Measurements from ENCODE around the gene RCN1. TPM values are rescaled to one million over a fixed set of nuclear protein-coding genes. Genes with fewer than 3 reads are reported as not detected.

The RCN1 gene
- total and polyA plus RNA-seq, 2 donors from 2014 or later: 82.0 to 85.0 TPM

- DNase-seq (no peak), FAIRE-seq (no peak)
- intact Hi-C loops (cut with DNase I): no loop called here
- H3K9ac ChIP-seq (ENCODE audit: low read length in 3 of 3): no peak overlapping the region
- H3K27me3 ChIP-seq (ENCODE audit: control insufficient read depth, insufficient read depth, low read length): no peaks in the 10 kb centered on the region
- H3K4me3 ChIP-seq (ENCODE audit: low read length in 3 of 3): no peak overlapping the region
- H3K27ac ChIP-seq (ENCODE audit: low read depth in 2 of 2, low read length in 2 of 2): no peak overlapping the region
- no peaks in the 10 kb centered on the region for H3K4me1 ChIP-seq (ENCODE audit: control insufficient read depth in 2 of 3, insufficient read depth in 2 of 3, low read depth in 1 of 3, low read length in 3 of 3)
- TF ChIP-seq CTCF (IDR thresholded peaks at IDR 0.05; ENCODE audit: borderline replicate concordance, extremely low read depth, insufficient read depth): no peak
- no peaks in the 10 kb centered on the region for H3K9me3 ChIP-seq (ENCODE audit: control insufficient read depth in 2 of 3, insufficient read depth in 1 of 3, low read length in 3 of 3)
- no peaks in the 10 kb centered on the region for H3K36me3 ChIP-seq (ENCODE audit: control insufficient read depth in 2 of 3, insufficient read depth in 3 of 3, low read length in 3 of 3)
Measured at GRCh38 chr11:32138902-32139301, 48.0 kb downstream of the RCN1 start.

- DNase-seq: no peak
- H3K4me3 ChIP-seq (ENCODE audit: low read length in 3 of 3): no peak overlapping the region
- H3K9ac ChIP-seq (ENCODE audit: low read length in 3 of 3): no peak overlapping the region
- intact Hi-C loops (cut with DNase I): no loop called here
- H3K36me3 ChIP-seq (ENCODE audit: control insufficient read depth in 2 of 3, insufficient read depth in 3 of 3, low read length in 3 of 3): no peaks in the 10 kb centered on the region
- H3K9me3 ChIP-seq (ENCODE audit: control insufficient read depth in 2 of 3, insufficient read depth in 1 of 3, low read length in 3 of 3): no peaks in the 10 kb centered on the region
- TF ChIP-seq CTCF (IDR thresholded peaks at IDR 0.05; ENCODE audit: borderline replicate concordance, extremely low read depth, insufficient read depth): no peak
- H3K4me1 ChIP-seq (ENCODE audit: control insufficient read depth in 2 of 3, insufficient read depth in 2 of 3, low read depth in 1 of 3, low read length in 3 of 3): no peaks in the 10 kb centered on the region
- FAIRE-seq: no peak
- H3K27me3 ChIP-seq (ENCODE audit: control insufficient read depth, insufficient read depth, low read length): no peaks in the 10 kb centered on the region
- H3K27ac ChIP-seq (ENCODE audit: low read depth in 2 of 2, low read length in 2 of 2): no peak overlapping the region
Measured at GRCh38 chr11:32139896-32140520, 49.1 kb downstream of the RCN1 start.

GRCh38 chr11:32141745-32142546, 51.1 kb downstream of the RCN1 start:
- Histone ChIP-seq H3K9me3 (ENCODE audit: control insufficient read depth in 2 of 3, insufficient read depth in 1 of 3, low read length in 3 of 3) (no peaks in the 10 kb centered on the region), H3K4me3 (ENCODE audit: low read length in 3 of 3) (no peak overlapping the region), H3K9ac (ENCODE audit: low read length in 3 of 3) (no peak overlapping the region), H3K36me3 (ENCODE audit: control insufficient read depth in 2 of 3, insufficient read depth in 3 of 3, low read length in 3 of 3) (no peaks in the 10 kb centered on the region), H3K4me1 (ENCODE audit: control insufficient read depth in 2 of 3, insufficient read depth in 2 of 3, low read depth in 1 of 3, low read length in 3 of 3) (no peaks in the 10 kb centered on the region), H3K27ac (ENCODE audit: low read depth in 2 of 2, low read length in 2 of 2) (no peak overlapping the region), H3K27me3 (ENCODE audit: control insufficient read depth, insufficient read depth, low read length) (no peaks in the 10 kb centered on the region)
- no peak for FAIRE-seq
- no peak for TF ChIP-seq CTCF (IDR thresholded peaks at IDR 0.05; ENCODE audit: borderline replicate concordance, extremely low read depth, insufficient read depth)
- intact Hi-C loops (cut with DNase I): no loop called here
- DNase-seq: no peak

Data from kidney (tissue), 14 donors.